ENCODE measurements around the gene DDX11.
"Not testable (repeated sequence)": the region's sequence is repeated elsewhere in the genome, so short reads cannot be mapped to it uniquely, and the experiment has no call there.

Gene DDX11

GRCh38 chr12:31098771-31099170 is 25.1 kb downstream of the DDX11 start:
- not testable (repeated sequence) for DNase-seq (ENCODE audit: low read depth in 2 of 2)

- DNase-seq (ENCODE audit: low read depth in 2 of 2), result not testable (repeated sequence)
Measured at GRCh38 chr12:31099434-31099833, 25.8 kb downstream of the DDX11 start.

- DNase-seq (ENCODE audit: low read depth in 2 of 2), result not testable (repeated sequence)
Measured at GRCh38 chr12:31100503-31101208, 27.0 kb downstream of the DDX11 start.

- not testable (repeated sequence) for DNase-seq (ENCODE audit: low read depth in 2 of 2)
Measured at GRCh38 chr12:31102125-31102524, 28.5 kb downstream of the DDX11 start.

GRCh38 chr12:31102596-31102995 is 28.9 kb downstream of the DDX11 start:
- not testable (repeated sequence) for DNase-seq (ENCODE audit: low read depth in 2 of 2)

GRCh38 chr12:31103561-31103975 is 29.9 kb downstream of the DDX11 start:
- DNase-seq (ENCODE audit: low read depth in 2 of 2), result not testable (repeated sequence)

- not testable (repeated sequence) for DNase-seq (ENCODE audit: low read depth in 2 of 2)
Measured at GRCh38 chr12:31104220-31104619, 30.6 kb downstream of the DDX11 start.

- not testable (repeated sequence) for DNase-seq (ENCODE audit: low read depth in 2 of 2)
Measured at GRCh38 chr12:31104773-31105172, 31.1 kb downstream of the DDX11 start.

- DNase-seq (ENCODE audit: low read depth in 2 of 2), result no peak
Measured at GRCh38 chr12:31105668-31106067, 32.0 kb downstream of the DDX11 start.

- no peak for DNase-seq (ENCODE audit: low read depth in 2 of 2)
Measured at GRCh38 chr12:31106101-31106803, 32.6 kb downstream of the DDX11 start.

GRCh38 chr12:31109773-31110172 is 36.1 kb downstream of the DDX11 start:
- DNase-seq (ENCODE audit: low read depth in 2 of 2), result not testable (repeated sequence)

- DNase-seq (ENCODE audit: low read depth in 2 of 2), result not testable (repeated sequence)
Measured at GRCh38 chr12:31110263-31110662, 36.6 kb downstream of the DDX11 start.

- DNase-seq (ENCODE audit: low read depth in 2 of 2), result not testable (repeated sequence)
Measured at GRCh38 chr12:31115092-31115601, 41.5 kb downstream of the DDX11 start.

- not testable (repeated sequence) for DNase-seq (ENCODE audit: low read depth in 2 of 2)
Measured at GRCh38 chr12:31116846-31117202, 43.2 kb downstream of the DDX11 start.

GRCh38 chr12:31117203-31118011 is 43.7 kb downstream of the DDX11 start:
- peak; percentile 26 to 47 for DNase-seq (ENCODE audit: low read depth in 2 of 2)

- peak in 1 of 2 donors; percentile 27 for DNase-seq (ENCODE audit: low read depth in 2 of 2)
Measured at GRCh38 chr12:31118347-31119191, 44.9 kb downstream of the DDX11 start.

GRCh38 chr12:31119192-31119802 is 45.6 kb downstream of the DDX11 start:
- DNase-seq (ENCODE audit: low read depth in 2 of 2), result no peak

- no peak for DNase-seq (ENCODE audit: low read depth in 2 of 2)
Measured at GRCh38 chr12:31119803-31120211, 46.1 kb downstream of the DDX11 start.

GRCh38 chr12:31120392-31121008 is 46.8 kb downstream of the DDX11 start:
- DNase-seq (ENCODE audit: low read depth in 2 of 2), result no peak

GRCh38 chr12:31121022-31121728 is 47.5 kb downstream of the DDX11 start:
- not testable (repeated sequence) for DNase-seq (ENCODE audit: low read depth in 2 of 2)

All from activated CD8-positive, alpha-beta memory T cell treated with anti-CD3 and anti-CD28 coated beads for 4 hours (primary cell).